MV-4-11 (cell line): ENCODE data around the gene GOLGA6L9.
"Not testable (repeated sequence)": the region's sequence is repeated elsewhere in the genome, so short reads cannot be mapped to it uniquely, and the experiment has no call there.

Source experiments
- DNase-seq: peaks from one replicate; lab custom pipeline; 2025; lab: John Stamatoyannopoulos, UW

Gene GOLGA6L9

GRCh38 chr15:82429693-82430092, at the start of gene GOLGA6L9:
GOLGA6L9 (plus strand) TSS chr15:82429816; CDS start chr15:82430080, 264 bp downstream.
- DNase-seq = not testable (repeated sequence)

DNA sequence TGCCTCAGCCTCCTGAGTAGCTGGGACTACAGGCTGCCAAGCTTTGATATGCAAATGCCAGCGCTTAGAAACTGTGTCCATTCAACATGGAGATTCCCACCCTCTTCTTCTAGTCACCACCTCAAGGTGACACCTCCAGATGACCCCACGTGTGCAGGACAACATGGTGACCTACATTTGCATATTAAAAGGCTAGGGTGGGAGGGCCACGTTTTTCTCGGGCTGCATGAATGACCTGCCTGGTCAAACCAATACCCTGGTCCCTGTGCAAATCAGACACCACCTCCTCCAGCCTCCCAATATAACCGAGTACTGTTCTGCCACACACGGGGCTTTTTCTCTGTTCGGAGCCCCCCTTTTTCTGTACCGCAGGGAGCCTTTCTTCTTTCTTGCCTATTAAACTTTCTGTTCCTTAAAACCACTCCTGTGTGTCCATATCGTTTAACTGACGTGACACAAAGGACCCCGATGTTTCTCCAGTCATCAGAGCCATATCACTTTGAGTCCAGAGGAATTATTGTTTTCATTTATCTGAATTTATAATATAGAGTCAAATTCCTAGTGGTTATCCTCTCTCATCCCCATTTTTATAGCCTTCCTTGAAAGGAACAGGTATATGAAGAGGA, 48.2 kb upstream of the GOLGA6L9 start:
- not testable (repeated sequence) for DNase-seq

GRCh38 chr15:82387209-82387608, 42.4 kb upstream of the GOLGA6L9 start:
- DNase-seq = not testable (repeated sequence)

- DNase-seq = not testable (repeated sequence)
These were observed 39.5 kb upstream of the GOLGA6L9 start for GRCh38 chr15:82390152-82390551.

GRCh38 chr15:82392077-82392476, 37.5 kb upstream of the GOLGA6L9 start:
- DNase-seq = not testable (repeated sequence)

- no peak for DNase-seq
These were observed 35.9 kb upstream of the GOLGA6L9 start for GRCh38 chr15:82393671-82394070.

- DNase-seq = not testable (repeated sequence)
These were observed 33.8 kb upstream of the GOLGA6L9 start for GRCh38 chr15:82395788-82396187.

GRCh38 chr15:82397817-82398216, 31.8 kb upstream of the GOLGA6L9 start:
- no peak for DNase-seq

DNA sequence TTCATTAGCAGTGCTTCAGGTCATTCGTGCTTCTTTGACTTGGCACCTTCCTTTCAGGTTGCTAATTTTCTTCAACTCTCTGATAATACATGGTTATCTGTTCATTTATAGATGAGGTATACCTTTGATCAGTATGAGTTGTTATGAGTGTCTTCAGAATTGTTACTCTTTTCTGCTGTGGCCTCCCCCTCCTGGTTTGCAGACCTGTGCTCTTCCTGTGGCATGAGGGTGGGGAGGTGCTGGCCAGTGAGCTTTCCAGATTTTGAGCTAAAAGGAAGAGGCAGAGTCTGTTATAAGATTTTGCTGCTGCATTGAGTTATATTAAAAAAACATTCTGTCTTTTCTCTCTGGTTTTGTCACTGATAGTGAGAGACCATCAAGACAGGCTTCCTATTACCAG, 30.8 kb upstream of the GOLGA6L9 start:
- no peak for DNase-seq

DNA sequence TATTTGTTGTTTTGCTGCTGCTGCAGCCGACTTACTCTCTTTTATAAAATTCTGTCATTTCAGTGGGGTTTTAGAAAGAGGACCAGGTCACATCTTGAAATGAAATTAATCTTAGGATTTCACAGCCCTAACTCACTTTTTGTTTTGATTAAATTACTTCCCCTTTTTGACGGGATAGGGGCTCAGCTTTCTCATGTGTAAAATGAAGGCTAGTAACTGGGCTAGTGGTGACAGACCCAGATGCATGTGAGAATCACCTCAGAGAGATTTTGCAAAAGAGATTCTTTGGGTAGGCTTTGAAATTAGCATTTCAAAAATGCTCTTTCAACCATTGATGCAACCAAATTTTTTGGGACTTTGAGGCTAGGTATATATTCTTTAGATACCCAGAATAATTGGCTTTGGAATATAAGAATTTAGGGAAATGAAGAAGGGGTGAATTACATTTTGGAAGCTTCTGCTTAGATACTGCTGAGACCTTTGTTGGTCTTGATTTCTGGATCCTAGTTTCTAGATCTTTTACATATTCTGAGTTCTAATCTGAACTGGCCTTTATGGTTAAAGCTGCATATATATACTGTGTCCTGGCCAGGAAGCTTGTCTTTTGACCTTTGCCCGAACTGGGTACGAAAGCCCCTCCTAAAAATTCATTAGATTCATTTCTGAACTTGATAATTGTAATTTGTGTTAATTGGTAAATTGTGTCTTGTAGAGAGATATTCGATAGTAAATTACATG, 30.1 kb upstream of the GOLGA6L9 start:
- DNase-seq = not testable (repeated sequence)

GRCh38 chr15:82401918-82402317, 27.7 kb upstream of the GOLGA6L9 start:
- not testable (repeated sequence) for DNase-seq

GRCh38 chr15:82402341-82402740, 27.3 kb upstream of the GOLGA6L9 start:
- not testable (repeated sequence) for DNase-seq

- DNase-seq = peak; percentile 27
These were observed 23.4 kb upstream of the GOLGA6L9 start for GRCh38 chr15:82406211-82406610.

DNA sequence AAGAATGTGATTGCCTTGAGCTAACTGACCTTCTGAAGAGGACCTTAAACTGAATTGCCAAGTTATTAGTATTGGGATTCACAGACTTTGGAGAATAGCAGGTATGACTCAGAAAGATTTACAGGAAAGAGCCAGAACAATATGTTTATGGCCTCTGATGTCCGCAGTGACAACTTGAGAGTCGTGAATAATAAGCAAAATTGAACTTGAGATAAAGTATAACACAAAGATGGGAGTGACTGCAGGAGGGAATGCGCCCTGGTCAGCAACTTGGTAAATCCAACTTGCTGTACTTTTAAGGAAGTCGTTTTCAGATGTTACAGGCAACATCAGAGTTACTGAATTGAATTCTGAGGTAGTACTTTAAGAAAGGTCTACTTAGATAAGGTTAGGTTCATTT, 19.3 kb upstream of the GOLGA6L9 start:
- not testable (repeated sequence) for DNase-seq

- not testable (repeated sequence) for DNase-seq
These were observed 18.0 kb upstream of the GOLGA6L9 start for GRCh38 chr15:82411595-82411994.

DNA sequence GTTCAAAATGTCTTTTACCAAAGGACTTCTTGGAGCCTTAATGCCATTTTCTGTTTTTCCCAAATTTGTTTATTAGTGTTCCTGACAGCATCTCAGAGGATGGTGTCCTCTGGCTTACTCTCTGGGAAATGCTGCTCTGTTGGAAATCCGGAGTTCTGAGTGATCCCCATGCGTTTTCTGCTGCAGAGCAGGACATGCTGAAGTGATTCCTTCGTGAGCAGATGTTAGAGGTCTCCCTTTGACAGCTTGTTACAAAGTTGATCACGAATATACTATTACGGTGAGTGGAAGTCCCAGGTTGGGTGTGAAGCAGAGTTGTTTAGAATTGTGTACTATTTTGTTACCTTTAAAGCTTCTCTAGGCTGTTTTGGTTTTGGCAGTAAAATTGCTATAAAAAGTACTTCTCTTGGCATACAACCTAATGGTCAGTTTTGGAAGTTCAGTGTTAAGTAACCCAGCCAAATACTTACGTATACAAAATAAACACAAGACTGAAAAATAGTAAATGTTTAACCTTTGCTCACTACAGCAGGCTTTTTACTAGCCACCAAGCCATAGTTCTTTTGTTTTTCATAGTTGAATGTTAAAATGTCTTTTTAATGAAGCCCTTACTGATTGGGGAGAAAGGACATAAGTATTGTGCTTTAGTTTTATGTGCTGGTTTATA, 15.0 kb upstream of the GOLGA6L9 start:
- not testable (repeated sequence) for DNase-seq

DNA sequence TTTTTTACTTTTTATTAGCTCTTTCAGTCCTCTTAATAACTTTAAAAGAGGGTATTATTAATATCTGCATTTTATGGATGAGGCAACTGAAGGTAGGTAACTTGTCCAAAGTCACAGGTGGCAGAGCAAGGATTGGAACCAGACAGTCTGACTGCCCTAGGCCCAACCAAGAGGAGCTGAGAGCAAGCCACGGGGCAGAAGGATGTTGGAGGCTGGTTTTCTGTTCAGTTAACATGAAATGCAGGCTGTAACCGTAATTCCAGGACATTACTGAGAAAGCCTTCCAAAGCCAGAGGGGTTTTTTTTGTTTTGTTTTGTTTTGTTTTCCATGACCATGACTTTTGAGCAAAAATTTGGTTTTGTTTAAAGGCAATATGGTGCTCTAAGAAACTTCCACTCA, 9.1 kb upstream of the GOLGA6L9 start:
- not testable (repeated sequence) for DNase-seq

GRCh38 chr15:82420966-82421365, 8.7 kb upstream of the GOLGA6L9 start:
- DNase-seq = not testable (repeated sequence)

- DNase-seq = not testable (repeated sequence)
These were observed 2.5 kb upstream of the GOLGA6L9 start for GRCh38 chr15:82427117-82427516.

DNA sequence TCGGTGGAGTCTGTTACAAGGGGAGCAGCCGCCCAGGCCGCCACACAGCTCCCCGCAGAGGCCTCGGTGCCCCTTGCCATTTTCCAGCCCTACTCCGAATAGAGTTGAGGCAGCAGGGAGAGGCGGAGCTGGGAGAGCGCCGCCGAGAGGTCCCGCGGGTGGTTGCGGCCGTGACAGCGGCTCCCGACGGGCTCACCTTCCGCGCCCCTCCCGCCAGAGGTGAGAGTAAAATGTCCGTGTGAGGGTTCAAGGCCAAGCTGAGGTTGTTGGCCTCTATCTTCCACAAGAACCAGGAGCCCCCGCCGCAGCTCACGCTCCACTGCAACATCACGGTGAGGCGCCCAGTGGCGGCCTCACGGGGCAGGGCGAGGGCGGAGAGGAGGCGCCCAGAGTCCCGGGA, 15.8 kb downstream of the GOLGA6L9 start:
- DNase-seq = not testable (repeated sequence)

GRCh38 chr15:82457336-82457735, 27.7 kb downstream of the GOLGA6L9 start:
- DNase-seq = not testable (repeated sequence)

GRCh38 chr15:82465629-82466028, 36.0 kb downstream of the GOLGA6L9 start:
- DNase-seq = not testable (repeated sequence)

DNA sequence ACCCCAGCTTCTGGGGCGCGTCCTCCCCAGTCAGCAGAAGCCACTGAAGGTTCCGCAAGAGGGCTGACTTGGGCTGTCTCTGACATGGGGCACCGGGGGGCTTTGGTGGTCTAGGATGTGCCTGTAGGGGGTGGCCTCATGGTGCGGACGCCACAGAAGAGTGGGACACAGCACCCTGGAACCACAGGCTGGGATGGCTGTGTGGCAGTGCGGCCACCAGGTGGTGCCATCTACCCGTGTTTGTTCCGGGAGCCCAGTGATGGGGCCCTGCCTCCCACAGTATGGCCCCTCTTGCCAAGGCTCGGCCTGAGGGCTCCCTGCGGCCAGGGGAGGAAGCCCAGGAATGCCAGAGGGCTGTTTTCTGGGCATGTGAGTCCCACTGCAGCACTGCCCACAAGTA, 38.6 kb downstream of the GOLGA6L9 start:
- DNase-seq = not testable (repeated sequence)
